MM.1S (cell line): ENCODE results near the gene CPEB2.

Source experiments
- DNase-seq: peaks from one replicate; pipeline ENCODE4 v3.0.0-alpha.2; 2015
- H2AFZ ChIP-seq: fragments of 300-600 bp; sonication (generic); 2 replicates; pipeline ENCODE4 v1.6.0; 2016; ENCODE audit warnings: antibody characterized with exemption, low read length
- H3F3A ChIP-seq: fragments of 300-600 bp; sonication (generic); 2 replicates; pipeline ENCODE4 v1.6.1; 2016; ENCODE audit warnings: mild to moderate bottlenecking, antibody characterized with exemption, low read length, moderate library complexity, mixed read lengths; ENCODE audit not compliant: insufficient read depth
- H3K27ac ChIP-seq: fragments of 300-600 bp; sonication (generic); 2 replicates; pipeline ENCODE4 v1.5.1; 2016; ENCODE audit warnings: mild to moderate bottlenecking, low read length
- H3K27me3 ChIP-seq: fragments of 300-600 bp; sonication (generic); replicated peaks from 2 replicates; pipeline ENCODE4 v1.6.0; 2016; ENCODE audit warnings: low read length; ENCODE audit not compliant: insufficient read depth
- H3K36me3 ChIP-seq: fragments of 300-600 bp; sonication (generic); replicated peaks from 2 replicates; pipeline ENCODE4 v1.6.1; 2016; ENCODE audit warnings: mild to moderate bottlenecking, low read length, mixed read lengths; ENCODE audit not compliant: insufficient read depth
- H3K4me1 ChIP-seq: fragments of 300-600 bp; sonication (generic); 2 replicates; pipeline ENCODE4 v1.6.1; 2016; ENCODE audit warnings: low read length, mixed read lengths
- H3K4me2 ChIP-seq: fragments of 300-600 bp; sonication (generic); 2 replicates; pipeline ENCODE4 v1.6.0; 2016; ENCODE audit warnings: low read depth, low read length
- H3K4me3 ChIP-seq: fragments of 300-600 bp; sonication (generic); 2 replicates; pipeline ENCODE4 v1.5.1; 2016; ENCODE audit warnings: low read length, mixed read lengths
- H3K79me2 ChIP-seq: fragments of 300-600 bp; sonication (generic); 2 replicates; pipeline ENCODE4 v1.6.1; 2016; ENCODE audit warnings: mixed run types, low read length, mixed read lengths
- H3K9ac ChIP-seq: fragments of 300-600 bp; sonication (generic); 2 replicates; pipeline ENCODE4 v1.6.1; 2016; ENCODE audit warnings: low read length, mixed read lengths
- H3K9me2 ChIP-seq: fragments of 300-600 bp; sonication (generic); replicated peaks from 2 replicates; pipeline ENCODE4 v1.6.1; 2016; ENCODE audit warnings: mild to moderate bottlenecking, low read length, mixed read lengths; ENCODE audit not compliant: insufficient read depth
- H3K9me3 ChIP-seq: fragments of 300-600 bp; sonication (generic); replicated peaks from 2 replicates; pipeline ENCODE4 v1.6.1; 2016; ENCODE audit warnings: mild to moderate bottlenecking, low read length, mixed read lengths; ENCODE audit not compliant: insufficient read depth
- H4K20me1 ChIP-seq: fragments of 300-600 bp; sonication (generic); 2 replicates; pipeline ENCODE4 v1.6.1; 2016; ENCODE audit warnings: mild to moderate bottlenecking, low read length, moderate library complexity, mixed read lengths; ENCODE audit not compliant: insufficient read depth
- CTCF ChIP-seq: fragments of 300-600 bp; sonication (generic); IDR thresholded peaks from 2 replicates; pipeline ENCODE4 v1.5.1; 2016; ENCODE audit warnings: antibody characterized with exemption, low read length, mixed read lengths
- EZH2 ChIP-seq: fragments of 300-600 bp; sonication (generic); optimal IDR thresholded peaks from 2 replicates; pipeline ENCODE3; 2017; ENCODE audit warnings: low read depth, mild to moderate bottlenecking, antibody characterized with exemption, low read length, mixed read lengths
- EZH2phosphoT487 ChIP-seq: fragments of 300-600 bp; sonication (generic); IDR thresholded peaks from 2 replicates; pipeline ENCODE4 v1.6.1; 2018; ENCODE audit warnings: antibody characterized with exemption, low read length

Gene CPEB2

GRCh38 chr4:15054541-15054940, 52.3 kb downstream of the CPEB2 start:
- no peaks in the 10 kb centered on the region for H3K4me1 ChIP-seq
- H3K27me3 ChIP-seq: no peaks in the 10 kb centered on the region
- H3K9ac ChIP-seq: no peak overlapping the region
- H3K36me3 ChIP-seq: peaks cover 6% of the 10 kb centered on the region; the same call in 1 of the 2 replicates
- H3K9me2 ChIP-seq: no peaks in the 10 kb centered on the region
- no peak overlapping the region for H3K4me3 ChIP-seq
- H4K20me1 ChIP-seq: no peaks in the 10 kb centered on the region
- no peak for DNase-seq
- H2AFZ ChIP-seq: no peak overlapping the region
- no peak overlapping the region for H3K4me2 ChIP-seq
- H3F3A ChIP-seq: no peaks in the 10 kb centered on the region
- H3K9me3 ChIP-seq: no peaks in the 10 kb centered on the region
- TF ChIP-seq EZH2: no peak
- no peak for TF ChIP-seq CTCF
- TF ChIP-seq EZH2phosphoT487: no peak
- H3K27ac ChIP-seq: no peak overlapping the region
- no peaks in the 10 kb centered on the region for H3K79me2 ChIP-seq

GRCh38 chr4:15060213-15060612, 57.9 kb downstream of the CPEB2 start:
- Histone ChIP-seq H3K27me3 (no peaks in the 10 kb centered on the region), H3K9ac (no peak overlapping the region), H3K9me2 (no peaks in the 10 kb centered on the region), H3K4me1 (no peaks in the 10 kb centered on the region), H3K4me3 (no peak overlapping the region), H4K20me1 (no peaks in the 10 kb centered on the region), H3K79me2 (no peaks in the 10 kb centered on the region), H3K27ac (no peak overlapping the region), H3K4me2 (no peak overlapping the region), H3K9me3 (no peaks in the 10 kb centered on the region), H2AFZ (no peak overlapping the region), H3F3A (no peaks in the 10 kb centered on the region), H3K36me3 (peaks cover 4% of the 10 kb centered on the region; the same call in 1 of the 2 replicates)
- no peak for DNase-seq
- TF ChIP-seq EZH2phosphoT487: no peak

- no peak overlapping the region for H3K9ac ChIP-seq
- H4K20me1 ChIP-seq: no peaks in the 10 kb centered on the region
- H3K36me3 ChIP-seq: peaks cover 4% of the 10 kb centered on the region; the same call in 1 of the 2 replicates
- H3K9me3 ChIP-seq: no peaks in the 10 kb centered on the region
- no peaks in the 10 kb centered on the region for H3K4me1 ChIP-seq
- no peaks in the 10 kb centered on the region for H3F3A ChIP-seq
- no peak overlapping the region for H3K4me3 ChIP-seq
- DNase-seq: no peak
- no peak overlapping the region for H3K4me2 ChIP-seq
- no peak overlapping the region for H2AFZ ChIP-seq
- no peak for TF ChIP-seq CTCF
- TF ChIP-seq EZH2: no peak
- TF ChIP-seq EZH2phosphoT487: no peak
- no peak overlapping the region for H3K27ac ChIP-seq
- H3K9me2 ChIP-seq: no peaks in the 10 kb centered on the region
- H3K27me3 ChIP-seq: no peaks in the 10 kb centered on the region
- no peaks in the 10 kb centered on the region for H3K79me2 ChIP-seq
Observed at GRCh38 chr4:15063341-15063740, 61.1 kb downstream of the CPEB2 start.

- H3K27ac ChIP-seq: no peak overlapping the region
- H3K79me2 ChIP-seq: no peaks in the 10 kb centered on the region
- no peak for DNase-seq
- H3K4me1 ChIP-seq: no peaks in the 10 kb centered on the region
- H2AFZ ChIP-seq: no peak overlapping the region
- no peak overlapping the region for H3K4me3 ChIP-seq
- peaks cover 4% of the 10 kb centered on the region; the same call in 1 of the 2 replicates for H3K36me3 ChIP-seq
- no peaks in the 10 kb centered on the region for H4K20me1 ChIP-seq
- H3K4me2 ChIP-seq: no peak overlapping the region
- no peak for TF ChIP-seq EZH2phosphoT487
- no peak for TF ChIP-seq EZH2
- no peak for TF ChIP-seq CTCF
- H3K9me3 ChIP-seq: no peaks in the 10 kb centered on the region
- H3K9ac ChIP-seq: no peak overlapping the region
- no peaks in the 10 kb centered on the region for H3K9me2 ChIP-seq
- no peaks in the 10 kb centered on the region for H3K27me3 ChIP-seq
- no peaks in the 10 kb centered on the region for H3F3A ChIP-seq
Observed at GRCh38 chr4:15065516-15065915, 63.2 kb downstream of the CPEB2 start.
